Common myeloid progenitor, CD34-positive (primary cell): Measurements from ENCODE around the gene PROSER2.

Source experiments
- CTCF ChIA-PET: fragments of 350-600 bp; sonication (Branson Sonifier 250); formaldehyde crosslinking; loops from one replicate; lab custom pipeline; 2021; ENCODE audit warnings: antibody characterized with exemption; lab: Charles Lee
- POLR2A ChIA-PET: fragments of 350-600 bp; sonication (Branson Sonifier 250); formaldehyde crosslinking; loops from one replicate; lab custom pipeline; 2021; ENCODE audit warnings: antibody characterized with exemption; lab: Charles Lee
- DNase-seq, 3 donors: peaks; one replicate each; pipeline versions ENCODE4 v3.0.0 to v3.0.0-alpha.2; 2013
- H3K27ac ChIP-seq, 2 experiments: 1 replicate in 1 of 2; 2 replicates in 1 of 2; pipeline ENCODE4 v1.7.0; 2013; ENCODE audit warnings: inconsistent platforms in 2 of 2, low read length in 2 of 2, mild to moderate bottlenecking in 2 of 2, low read depth in 1 of 2, moderate library complexity in 1 of 2; ENCODE audit not compliant: severe bottlenecking in 2 of 2, insufficient read depth in 1 of 2, poor library complexity in 1 of 2
- H3K27me3 ChIP-seq, 5 experiments: replicated peaks in 2 of 5; 1 replicate in 3 of 5; 2 replicates in 2 of 5; pipeline versions ENCODE4 v1.6.1 to v1.7.0; 2013; ENCODE audit warnings: low read length in 4 of 5, mild to moderate bottlenecking in 2 of 5, moderate library complexity in 2 of 5, inconsistent platforms in 1 of 5; ENCODE audit not compliant: insufficient read depth in 5 of 5, control insufficient read depth in 4 of 5
- H3K36me3 ChIP-seq, 4 experiments: 1 replicate in 2 of 4; 2 replicates in 2 of 4; pipeline versions ENCODE4 v1.6.1 to v1.7.0; 2013; ENCODE audit warnings: low read length in 3 of 4, control low read depth in 1 of 4, mild to moderate bottlenecking in 1 of 4; ENCODE audit not compliant: control insufficient read depth in 4 of 4, insufficient read depth in 4 of 4
- H3K4me1 ChIP-seq, 4 experiments: 1 replicate in 3 of 4; 2 replicates in 1 of 4; pipeline versions ENCODE4 v1.6.1 to v1.7.1; 2013; ENCODE audit warnings: low read length in 3 of 4, mild to moderate bottlenecking in 3 of 4, control low read depth in 1 of 4, inconsistent platforms in 1 of 4, moderate library complexity in 1 of 4; ENCODE audit not compliant: control insufficient read depth in 4 of 4, insufficient read depth in 4 of 4; ENCODE audit errors: control extremely low read depth in 1 of 4
- H3K4me3 ChIP-seq, 7 experiments: 1 replicate in 4 of 7; 2 replicates in 3 of 7; pipeline versions ENCODE4 v1.5.1 to v1.7.0; 2013; ENCODE audit warnings: mild to moderate bottlenecking in 7 of 7, low read length in 6 of 7, moderate library complexity in 6 of 7, inconsistent platforms in 2 of 7, low read depth in 2 of 7, control low read depth in 1 of 7; ENCODE audit not compliant: insufficient read depth in 4 of 7, control insufficient read depth in 1 of 7; ENCODE audit errors: extremely low read depth in 1 of 7
- H3K9me3 ChIP-seq, 5 experiments: 1 replicate in 4 of 5; 2 replicates in 1 of 5; pipeline versions ENCODE4 v1.6.1 to v1.7.1; 2013; ENCODE audit warnings: low read length in 4 of 5, mild to moderate bottlenecking in 2 of 5, inconsistent platforms in 1 of 5, low read depth in 1 of 5, moderate library complexity in 1 of 5; ENCODE audit not compliant: control insufficient read depth in 4 of 5, insufficient read depth in 2 of 5; ENCODE audit errors: control extremely low read depth in 1 of 5
- WGBS: methylation state at CpG from one replicate; pipeline ENCODE4 v1.1.5; 2013; ENCODE audit not compliant: insufficient coverage; 5-methylcytosine and 5-hydroxymethylcytosine counted together

The PROSER2 gene

DNA sequence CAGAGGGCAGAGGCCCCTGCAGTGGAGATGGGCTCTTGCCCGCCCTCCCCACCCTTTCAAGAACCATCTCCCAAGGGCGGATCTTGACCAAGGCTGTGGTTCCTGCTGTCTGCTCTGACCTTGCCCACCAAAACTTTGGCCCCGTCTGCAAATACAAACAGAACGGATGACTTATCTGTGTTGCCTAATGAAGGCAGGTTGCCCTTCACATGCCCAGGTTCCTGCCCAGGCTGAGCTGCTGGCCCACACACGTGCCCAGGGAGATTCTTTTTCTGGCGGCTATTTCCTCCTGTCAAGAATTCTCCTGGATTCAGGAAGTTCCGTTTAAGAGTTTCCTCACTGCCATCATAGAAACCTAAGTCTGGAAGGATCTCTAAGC lies 78.3 kb downstream of the PROSER2 start:
- Histone ChIP-seq H3K4me3 (no peak overlapping the region), H3K4me1 (peaks cover 0 to 12% (median 8%) of the 10 kb centered on the region in 4 experiments), H3K9me3 (no peaks in the 10 kb centered on the region), H3K36me3 (no peaks in the 10 kb centered on the region), H3K27ac (no peak overlapping the region), H3K27me3 (no peaks in the 10 kb centered on the region)
- 60% methylated on average over 7 of the region's 7 CpGs for WGBS
- POLR2A ChIA-PET = no interaction called here
- CTCF ChIA-PET = no interaction called here
- DNase-seq = peak in 1 of 3 donors; percentile 13

DNA sequence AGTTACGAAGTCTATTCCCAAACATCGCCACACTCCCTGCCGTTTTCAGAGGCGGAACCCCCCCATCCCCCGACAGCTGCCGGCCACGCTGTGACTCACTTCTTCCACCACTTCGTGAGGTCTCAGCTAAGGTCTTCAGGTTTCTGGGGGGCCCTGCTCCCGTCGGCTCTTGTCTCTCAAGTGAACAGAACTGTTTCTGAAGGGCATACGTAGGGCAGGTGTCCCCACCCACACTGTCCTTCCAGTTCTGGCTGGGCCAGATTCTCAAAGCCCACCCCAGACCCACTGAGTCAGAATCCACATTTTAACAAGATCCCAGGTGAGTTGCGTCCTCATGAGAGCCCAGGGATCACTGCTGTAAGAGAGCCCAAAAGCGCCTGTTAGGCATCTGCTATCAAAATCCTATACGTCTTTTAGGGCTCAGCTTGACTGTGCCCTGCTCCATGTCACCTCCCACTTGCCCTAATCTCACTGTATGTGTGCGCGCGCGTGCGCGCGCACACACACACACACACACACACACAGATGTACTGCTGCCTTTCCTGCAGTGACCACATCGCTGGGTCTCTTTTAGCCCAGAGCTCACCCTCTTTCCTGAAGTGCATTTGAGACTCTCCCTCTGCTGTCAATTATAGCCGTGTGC lies 78.8 kb downstream of the PROSER2 start:
- WGBS = 63% methylated on average over 21 of the region's 23 CpGs
- Histone ChIP-seq H3K36me3 (no peaks in the 10 kb centered on the region), H3K27me3 (no peaks in the 10 kb centered on the region), H3K4me1 (peaks cover 0 to 12% (median 7%) of the 10 kb centered on the region in 4 experiments), H3K4me3 (no peak overlapping the region), H3K9me3 (no peaks in the 10 kb centered on the region), H3K27ac (no peak overlapping the region)
- CTCF ChIA-PET = no interaction called here
- POLR2A ChIA-PET = no interaction called here
- DNase-seq = peak in 2 of 3 donors; percentile 62 to 64

DNA sequence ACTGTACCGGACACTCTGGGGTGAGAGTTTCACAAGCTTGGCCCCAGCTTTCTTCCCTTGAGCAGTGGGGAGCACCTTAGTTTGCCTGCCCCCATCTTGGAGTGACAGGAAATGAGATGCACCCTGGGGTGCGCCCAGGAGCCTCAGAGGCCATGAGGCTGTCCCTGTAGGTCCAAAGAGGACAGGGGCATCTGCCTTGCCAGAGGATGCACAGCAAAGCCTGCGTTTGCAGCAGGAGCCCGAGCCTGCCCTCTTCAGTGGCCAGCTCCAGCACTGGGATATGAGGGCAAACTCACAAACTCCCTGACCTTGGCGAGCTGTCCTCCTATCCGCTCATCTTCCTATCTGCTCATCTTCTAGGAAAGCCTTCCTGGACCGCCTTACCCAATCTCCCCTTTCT lies 79.5 kb downstream of the PROSER2 start:
- ChIA-PET CTCF (interaction anchor here (1.4 kb wide), 1 partner anchor 9 kb away, joined by 7 read pairs; no protein-coding TSS in a partner anchor), POLR2A (no interaction called here)
- WGBS = over 99% methylated on average over 7 of the region's 7 CpGs
- Histone ChIP-seq H3K4me3 (no peak overlapping the region), H3K27ac (no peak overlapping the region), H3K9me3 (no peaks in the 10 kb centered on the region), H3K27me3 (no peaks in the 10 kb centered on the region), H3K4me1 (peaks cover 0 to 12% (median 7%) of the 10 kb centered on the region in 4 experiments), H3K36me3 (no peaks in the 10 kb centered on the region)
- DNase-seq = no peak

DNA sequence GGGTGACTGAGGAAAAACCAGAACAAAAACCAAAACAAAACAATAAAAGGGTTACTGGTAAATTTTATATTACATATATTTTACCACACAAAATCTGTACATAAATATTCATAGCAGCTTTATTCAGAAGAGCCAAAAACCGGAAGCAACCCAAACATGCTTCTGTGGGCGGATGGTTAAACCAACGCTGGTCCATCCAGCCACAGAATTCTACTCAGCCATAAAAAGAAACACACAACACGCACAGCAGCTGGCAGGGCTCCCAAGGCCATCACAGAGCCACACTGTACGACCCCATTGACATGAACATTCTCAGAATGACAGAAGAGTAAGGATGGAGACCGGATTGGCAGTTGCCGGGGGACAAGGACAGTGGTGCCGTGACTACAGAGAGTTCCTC lies 83.6 kb downstream of the PROSER2 start:
- H3K27me3 ChIP-seq = no peaks in the 10 kb centered on the region
- CTCF ChIA-PET = no interaction called here
- 95% methylated on average over 6 of the region's 8 CpGs for WGBS

DNA sequence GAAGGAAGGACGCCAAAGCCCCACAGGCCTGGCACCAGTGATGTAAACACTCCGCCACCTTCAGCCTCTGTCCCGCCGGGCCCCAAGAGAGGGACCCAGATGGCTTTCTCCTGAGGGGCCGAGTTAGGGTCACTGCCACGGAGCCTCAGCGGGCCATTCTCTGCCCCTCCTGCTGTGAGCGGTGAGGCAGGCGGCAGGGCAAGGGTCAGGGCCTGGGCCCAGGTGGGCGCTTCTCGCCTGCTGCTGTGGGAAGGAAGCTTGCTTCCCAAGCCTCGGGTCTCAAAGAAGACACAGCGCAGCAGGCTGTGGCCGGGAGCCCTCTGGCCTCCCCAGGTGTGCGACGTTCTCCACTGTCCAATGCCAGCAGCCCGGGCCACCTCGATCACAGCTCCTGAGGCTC lies 84.8 kb downstream of the PROSER2 start:
- 91% methylated on average over 10 of the region's 18 CpGs for WGBS

More for the DNA sequence above, 83.6 kb downstream of the PROSER2 start:
- Histone ChIP-seq H3K9me3 (no peaks in the 10 kb centered on the region), H3K4me1 (peaks cover 0 to 9% (median 3%) of the 10 kb centered on the region in 4 experiments), H3K4me3 (no peak overlapping the region), H3K36me3 (no peaks in the 10 kb centered on the region), H3K27ac (no peak overlapping the region)
- POLR2A ChIA-PET = no interaction called here
- no peak for DNase-seq

DNA sequence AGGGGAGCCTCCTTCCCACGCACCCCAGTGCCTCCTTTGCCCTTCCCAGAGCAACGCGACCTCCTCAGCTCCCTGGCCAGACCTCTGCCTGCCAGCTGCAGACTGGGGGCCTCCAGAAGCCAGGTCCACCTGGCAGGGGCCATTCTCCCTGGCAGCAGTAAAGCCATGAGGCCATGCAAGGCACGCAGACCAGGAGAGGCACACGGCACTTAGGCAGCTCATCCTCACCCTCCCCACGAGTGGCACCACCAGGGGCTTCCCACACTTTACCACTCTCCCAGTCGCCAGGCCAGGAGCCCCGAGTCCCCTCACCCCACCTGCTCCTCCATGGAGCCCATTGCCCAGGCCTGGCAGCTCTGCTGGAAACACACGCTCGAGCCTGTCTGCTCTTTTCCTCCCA lies 85.4 kb downstream of the PROSER2 start:
- WGBS = 99% methylated on average over 8 of the region's 10 CpGs
- ChIA-PET CTCF (interaction anchor here (0.6 kb wide), 1 partner anchor 713 kb away, joined by 3 read pairs; no protein-coding TSS in a partner anchor), POLR2A (no interaction called here)
- no peak for DNase-seq
- Histone ChIP-seq H3K4me1 (no peaks in the 10 kb centered on the region), H3K36me3 (no peaks in the 10 kb centered on the region), H3K27me3 (no peaks in the 10 kb centered on the region), H3K9me3 (no peaks in the 10 kb centered on the region), H3K4me3 (no peak overlapping the region), H3K27ac (no peak overlapping the region)

More for the DNA sequence above, 84.8 kb downstream of the PROSER2 start:
- CTCF ChIA-PET = interaction anchor here (0.6 kb wide), 1 partner anchor 712 kb away, joined by 3 read pairs; no protein-coding TSS in a partner anchor
- no peak overlapping the region for H3K27ac ChIP-seq
- DNase-seq = no peak
- POLR2A ChIA-PET = no interaction called here
- no peaks in the 10 kb centered on the region for H3K4me1 ChIP-seq
- H3K9me3 ChIP-seq = no peaks in the 10 kb centered on the region
- no peak overlapping the region for H3K4me3 ChIP-seq
- no peaks in the 10 kb centered on the region for H3K27me3 ChIP-seq
- H3K36me3 ChIP-seq = no peaks in the 10 kb centered on the region

DNA sequence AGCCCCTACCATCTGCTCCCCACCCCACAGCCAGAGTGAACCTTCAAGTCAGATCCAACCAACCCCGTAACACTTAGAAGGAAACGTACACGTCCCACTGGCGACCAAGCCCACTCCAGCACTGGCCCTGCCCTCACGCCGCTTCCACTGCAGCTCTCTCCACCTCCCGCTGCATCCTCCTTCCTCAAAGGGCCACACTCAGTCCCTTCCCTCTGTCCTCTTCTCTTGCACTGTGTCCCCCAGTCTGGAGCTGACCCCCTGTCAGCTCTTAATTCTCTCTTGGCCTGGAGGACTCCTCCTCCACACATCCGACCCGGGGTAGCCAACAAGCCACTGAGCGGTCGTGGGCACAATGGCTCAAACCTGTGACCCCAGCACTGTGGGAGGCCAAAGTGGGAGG lies 85.8 kb downstream of the PROSER2 start:
- WGBS = 98% methylated on average over 7 of the region's 11 CpGs
- ChIA-PET POLR2A (no interaction called here), CTCF (no interaction called here)
- Histone ChIP-seq H3K27me3 (no peaks in the 10 kb centered on the region), H3K9me3 (no peaks in the 10 kb centered on the region), H3K4me3 (no peak overlapping the region), H3K4me1 (no peaks in the 10 kb centered on the region), H3K27ac (no peak overlapping the region), H3K36me3 (no peaks in the 10 kb centered on the region)
- no peak for DNase-seq
